ENCODE results near the gene MXD4. TPM values are rescaled to one million over a fixed set of nuclear protein-coding genes. Genes with fewer than 3 reads are reported as not detected.
"Not testable (repeated sequence)": the region's sequence is repeated elsewhere in the genome, so short reads cannot be mapped to it uniquely, and the experiment has no call there.

MXD4 gene
- total and polyA plus RNA-seq, 8 donors: 14.8 to 51.4 (median 27.4) TPM

DNA sequence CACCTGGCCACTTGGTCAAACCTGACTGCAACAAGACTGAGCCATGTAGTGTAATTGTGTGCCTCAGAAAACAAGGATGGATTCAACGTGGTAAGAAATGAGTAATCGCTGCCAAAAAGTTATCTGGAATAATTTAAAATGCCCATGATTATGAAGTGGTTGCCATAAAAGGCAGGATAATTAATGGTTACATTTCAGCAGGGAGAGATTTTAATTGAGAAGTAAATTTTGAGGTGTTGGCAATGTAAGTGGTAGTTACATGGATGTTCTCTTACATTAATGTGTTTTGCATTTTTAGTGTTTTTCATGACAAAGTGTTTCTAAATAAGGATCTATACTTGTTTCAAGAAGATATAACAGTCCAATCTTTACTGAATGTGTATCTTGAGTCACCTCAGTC lies 35.6 kb downstream of the MXD4 start:
- WGBS, 2 donors: 73 to 75% methylated on average over 2 of the region's 2 CpGs
- DNase-seq: no peak
- no peaks in the 10 kb centered on the region for H3K9me3 ChIP-seq
- no peak for ATAC-seq
- FAIRE-seq: no peak
- no peak overlapping the region for H3K27ac ChIP-seq
- TF ChIP-seq, protein P1, sequence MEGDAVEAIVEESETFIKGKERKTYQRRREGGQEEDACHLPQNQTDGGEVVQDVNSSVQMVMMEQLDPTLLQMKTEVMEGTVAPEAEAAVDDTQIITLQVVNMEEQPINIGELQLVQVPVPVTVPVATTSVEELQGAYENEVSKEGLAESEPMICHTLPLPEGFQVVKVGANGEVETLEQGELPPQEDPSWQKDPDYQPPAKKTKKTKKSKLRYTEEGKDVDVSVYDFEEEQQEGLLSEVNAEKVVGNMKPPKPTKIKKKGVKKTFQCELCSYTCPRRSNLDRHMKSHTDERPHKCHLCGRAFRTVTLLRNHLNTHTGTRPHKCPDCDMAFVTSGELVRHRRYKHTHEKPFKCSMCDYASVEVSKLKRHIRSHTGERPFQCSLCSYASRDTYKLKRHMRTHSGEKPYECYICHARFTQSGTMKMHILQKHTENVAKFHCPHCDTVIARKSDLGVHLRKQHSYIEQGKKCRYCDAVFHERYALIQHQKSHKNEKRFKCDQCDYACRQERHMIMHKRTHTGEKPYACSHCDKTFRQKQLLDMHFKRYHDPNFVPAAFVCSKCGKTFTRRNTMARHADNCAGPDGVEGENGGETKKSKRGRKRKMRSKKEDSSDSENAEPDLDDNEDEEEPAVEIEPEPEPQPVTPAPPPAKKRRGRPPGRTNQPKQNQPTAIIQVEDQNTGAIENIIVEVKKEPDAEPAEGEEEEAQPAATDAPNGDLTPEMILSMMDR (IDR thresholded peaks at IDR 0.05): no peak
- H3K4me3 ChIP-seq: no peak overlapping the region
- intact Hi-C loops (cut with DNase I): loop anchor here in 1 of 3 donors (10.0 kb wide), 1 partner anchor 219 kb away; no protein-coding TSS in a partner anchor
- H3K36me3 ChIP-seq: no peaks in the 10 kb centered on the region
- no peaks in the 10 kb centered on the region for H3K27me3 ChIP-seq
- H3K4me1 ChIP-seq: no peaks in the 10 kb centered on the region

DNA sequence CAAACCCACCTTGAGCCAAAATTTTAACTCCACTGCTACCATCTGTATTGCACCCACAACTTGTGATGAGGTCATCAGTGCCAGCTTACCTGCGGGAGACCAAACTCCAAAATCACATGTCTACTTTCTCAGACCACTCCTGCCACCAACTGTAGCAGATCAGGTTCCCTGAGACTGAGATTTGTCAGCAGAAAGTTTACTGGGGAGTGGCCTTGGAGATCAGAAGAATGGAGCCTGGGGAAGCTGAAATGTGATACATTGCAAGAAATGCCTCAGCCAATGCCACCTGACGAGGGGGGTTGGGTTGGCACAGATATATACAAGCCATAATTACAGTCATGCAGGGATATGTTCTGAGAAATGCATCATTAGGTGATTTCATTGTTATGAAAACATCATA lies 39.1 kb downstream of the MXD4 start:
- H3K27me3 ChIP-seq: no peaks in the 10 kb centered on the region
- FAIRE-seq (no peak), DNase-seq (peak in 3 of 6 donors; percentile 24 to 58 (median 55)), ATAC-seq (peak; percentile 74 to 87 (median 81))
- 29 to 30% methylated on average over 2 of the region's 2 CpGs for WGBS, 2 donors
- no peaks in the 10 kb centered on the region for H3K4me1 ChIP-seq
- H3K4me3 ChIP-seq: no peak overlapping the region
- peak overlapping the region in 1 of 4 donors; percentile 18 for H3K27ac ChIP-seq
- no peaks in the 10 kb centered on the region for H3K9me3 ChIP-seq
- no peaks in the 10 kb centered on the region for H3K36me3 ChIP-seq
- TF ChIP-seq, protein P1 (IDR thresholded peaks at IDR 0.05): no peak
- intact Hi-C loops (cut with DNase I): loop anchor here in 1 of 3 donors (10.0 kb wide), 1 partner anchor 222 kb away; no protein-coding TSS in a partner anchor

DNA sequence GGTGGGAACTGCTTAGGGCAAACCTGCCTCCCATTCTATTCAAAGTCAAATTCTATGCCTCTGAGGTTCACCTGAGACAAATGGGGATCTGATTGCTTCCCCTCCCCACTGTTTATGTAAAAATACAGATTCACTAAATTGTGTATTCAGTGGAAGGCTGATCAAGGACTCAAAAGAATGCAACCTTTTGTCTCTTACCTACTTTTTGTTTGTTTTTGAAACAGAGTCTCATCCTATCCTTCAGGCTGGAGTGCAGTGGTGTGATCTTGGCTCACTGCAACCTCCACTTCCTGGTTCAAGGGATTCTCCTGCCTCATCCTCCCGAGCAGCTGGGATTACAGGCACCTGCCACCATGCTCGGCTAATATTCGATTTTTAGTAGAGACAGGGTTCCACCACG lies 40.5 kb downstream of the MXD4 start:
- not testable (repeated sequence) for H3K4me1 ChIP-seq, H3K4me3 ChIP-seq, H3K27me3 ChIP-seq, DNase-seq, H3K36me3 ChIP-seq, ATAC-seq, H3K27ac ChIP-seq, H3K9me3 ChIP-seq, FAIRE-seq
- intact Hi-C loops (cut with DNase I): loop anchor here in 1 of 3 donors (10.0 kb wide), 1 partner anchor 223 kb away; no protein-coding TSS in a partner anchor
- WGBS, 2 donors: 68 to 69% methylated on average over 4 of the region's 4 CpGs

GRCh38 chr4:2220016-2220630 lies 41.8 kb downstream of the MXD4 start:
- FAIRE-seq: no peak
- intact Hi-C loops (cut with DNase I): loop anchor here in 1 of 3 donors (10.0 kb wide), 1 partner anchor 225 kb away; no protein-coding TSS in a partner anchor
- peak; percentile 67 to 94 (median 90) for ATAC-seq

GRCh38 chr4:2219233-2219760 lies 42.6 kb downstream of the MXD4 start:
- Histone ChIP-seq H3K4me3 (no peak overlapping the region), H3K27ac (no peak overlapping the region), H3K4me1 (no peaks in the 10 kb centered on the region), H3K36me3 (no peaks in the 10 kb centered on the region), H3K27me3 (no peaks in the 10 kb centered on the region), H3K9me3 (no peaks in the 10 kb centered on the region)
- TF ChIP-seq, protein P1 (IDR thresholded peaks at IDR 0.05): no peak
- 88 to 93% methylated on average over 6 of the region's 6 CpGs for WGBS, 2 donors
- FAIRE-seq (no peak), DNase-seq (no peak), ATAC-seq (no peak)
- intact Hi-C loops (cut with DNase I): loop anchor here in 1 of 3 donors (10.0 kb wide), 1 partner anchor 226 kb away; no protein-coding TSS in a partner anchor

More at GRCh38 chr4:2220016-2220630, 41.8 kb downstream of the MXD4 start:
- Histone ChIP-seq H3K4me1 (no peaks in the 10 kb centered on the region), H3K27me3 (no peaks in the 10 kb centered on the region), H3K4me3 (no peak overlapping the region), H3K36me3 (no peaks in the 10 kb centered on the region), H3K9me3 (no peaks in the 10 kb centered on the region), H3K27ac (no peak overlapping the region)
- TF ChIP-seq, protein P1 (IDR thresholded peaks at IDR 0.05): peak; percentile 50 to 70 (median 65)
- peak; percentile 53 to 81 (median 72) for DNase-seq
- WGBS, 2 donors: 10 to 11% methylated on average over 10 of the region's 10 CpGs
